Stimulated activated CD4-positive, alpha-beta T cell treated with anti-CD3 and anti-CD28 coated beads, Interleukin-15, amount 100 ng/mL, for 48 hours (primary cell): Measurements from ENCODE around the gene TMEM164.

Source experiments
- DNase-seq, 2 donors: peaks; one replicate each; pipeline ENCODE4 v3.0.0-alpha.2; 2020; ENCODE audit warnings: low read depth in 2 of 2

The TMEM164 gene

GRCh38 chrX:110037178-110037577 lies 34.3 kb downstream of the TMEM164 start:
- no peak for DNase-seq

- no peak for DNase-seq
Measured at GRCh38 chrX:110038900-110039299, 36.0 kb downstream of the TMEM164 start.

GRCh38 chrX:110041980-110042379 lies 39.1 kb downstream of the TMEM164 start:
- DNase-seq: no peak

GRCh38 chrX:110042496-110042895 lies 39.6 kb downstream of the TMEM164 start:
- DNase-seq: no peak

- no peak for DNase-seq
Measured at GRCh38 chrX:110043506-110043905, 40.6 kb downstream of the TMEM164 start.

- DNase-seq: no peak
Measured at GRCh38 chrX:110044346-110045249, 41.7 kb downstream of the TMEM164 start.

- no peak for DNase-seq
Measured at GRCh38 chrX:110045421-110045820, 42.5 kb downstream of the TMEM164 start.

GRCh38 chrX:110046001-110046400 lies 43.1 kb downstream of the TMEM164 start:
- no peak for DNase-seq

- DNase-seq: no peak
Measured at GRCh38 chrX:110046971-110047370, 44.1 kb downstream of the TMEM164 start.

GRCh38 chrX:110049096-110049495 lies 46.2 kb downstream of the TMEM164 start:
- DNase-seq: no peak

- DNase-seq: no peak
Measured at GRCh38 chrX:110050386-110050785, 47.5 kb downstream of the TMEM164 start.

- DNase-seq: no peak
Measured at GRCh38 chrX:110050901-110051300, 48.0 kb downstream of the TMEM164 start.

- no peak for DNase-seq
Measured at GRCh38 chrX:110051559-110051958, 48.6 kb downstream of the TMEM164 start.

GRCh38 chrX:110052303-110052702 lies 49.4 kb downstream of the TMEM164 start:
- DNase-seq: no peak

GRCh38 chrX:110053453-110053852 lies 50.5 kb downstream of the TMEM164 start:
- no peak for DNase-seq

GRCh38 chrX:110055616-110056015 lies 52.7 kb downstream of the TMEM164 start:
- no peak for DNase-seq

- no peak for DNase-seq
Measured at GRCh38 chrX:110056419-110056818, 53.5 kb downstream of the TMEM164 start.

- no peak for DNase-seq
Measured at GRCh38 chrX:110059410-110059809, 56.5 kb downstream of the TMEM164 start.

- DNase-seq: no peak
Measured at GRCh38 chrX:110060317-110060716, 57.4 kb downstream of the TMEM164 start.

GRCh38 chrX:110060846-110061537 lies 58.1 kb downstream of the TMEM164 start:
- DNase-seq: no peak

GRCh38 chrX:110062919-110063318 lies 60.0 kb downstream of the TMEM164 start:
- no peak for DNase-seq

GRCh38 chrX:110066488-110067225 lies 63.7 kb downstream of the TMEM164 start:
- no peak for DNase-seq
